Activated CD8-positive, alpha-beta memory T cell treated with anti-CD3 and anti-CD28 coated beads, Interleukin-2, amount 50 U/mL, for 48 hours (primary cell): ENCODE measurements around the gene PRR5.
"Not testable (repeated sequence)": the region's sequence is repeated elsewhere in the genome, so short reads cannot be mapped to it uniquely, and the experiment has no call there.

ENCODE experiments used
- DNase-seq: peaks from one replicate; pipeline ENCODE4 v3.0.0-alpha.2; 2020

The PRR5 gene

DNA sequence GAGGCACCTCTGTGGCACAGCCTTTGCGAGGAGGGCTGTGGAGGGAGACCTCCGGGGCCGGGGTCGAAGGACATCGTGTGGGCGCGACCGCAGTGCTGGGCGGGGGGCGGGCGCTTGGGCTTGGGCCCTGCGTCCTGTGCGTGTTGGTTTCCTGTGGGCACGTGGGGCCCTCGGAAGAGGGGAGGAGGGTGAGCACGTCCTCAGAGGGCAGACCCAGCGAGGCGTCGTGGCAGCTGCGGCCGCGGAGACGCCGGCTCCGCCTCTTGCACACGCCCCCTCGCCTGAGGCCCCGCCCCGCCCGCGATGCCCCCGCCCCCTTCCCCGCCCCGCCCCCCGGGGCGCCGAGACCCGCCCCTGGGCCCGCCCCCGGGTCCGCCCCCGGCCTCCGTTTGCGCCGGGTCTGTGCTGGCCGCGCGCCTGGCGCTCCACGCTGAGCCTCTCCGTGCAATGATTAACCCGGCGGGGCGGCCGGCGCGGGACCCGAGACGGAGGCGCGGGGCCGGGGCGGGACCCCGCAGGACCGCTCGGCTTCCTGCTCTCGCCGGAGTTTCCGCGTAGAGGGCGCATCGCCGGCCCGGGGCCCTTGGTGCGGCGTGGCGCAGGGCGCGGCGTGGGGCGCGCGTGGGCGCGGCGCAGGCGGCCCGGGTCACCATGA lies at the start of gene PRR5:
TSS of gene PRR5 (plus strand) at position 381 of the 655 bp plus-strand sequence. CDS start at position 652, 271 bp downstream.
- DNase-seq = peak; percentile 87

GRCh38 chr22:44652866-44653265 lies 49.1 kb upstream of the PRR5 start:
- DNase-seq = not testable (repeated sequence)

- peak; percentile 49 for DNase-seq
These were observed 43.6 kb upstream of the PRR5 start for GRCh38 chr22:44658311-44658953.

GRCh38 chr22:44659140-44659539 lies 42.9 kb upstream of the PRR5 start:
- DNase-seq = no peak

- DNase-seq = peak; percentile 42
These were observed 41.8 kb upstream of the PRR5 start for GRCh38 chr22:44660051-44660830.

GRCh38 chr22:44661070-44661469 lies 40.9 kb upstream of the PRR5 start:
- no peak for DNase-seq

DNA sequence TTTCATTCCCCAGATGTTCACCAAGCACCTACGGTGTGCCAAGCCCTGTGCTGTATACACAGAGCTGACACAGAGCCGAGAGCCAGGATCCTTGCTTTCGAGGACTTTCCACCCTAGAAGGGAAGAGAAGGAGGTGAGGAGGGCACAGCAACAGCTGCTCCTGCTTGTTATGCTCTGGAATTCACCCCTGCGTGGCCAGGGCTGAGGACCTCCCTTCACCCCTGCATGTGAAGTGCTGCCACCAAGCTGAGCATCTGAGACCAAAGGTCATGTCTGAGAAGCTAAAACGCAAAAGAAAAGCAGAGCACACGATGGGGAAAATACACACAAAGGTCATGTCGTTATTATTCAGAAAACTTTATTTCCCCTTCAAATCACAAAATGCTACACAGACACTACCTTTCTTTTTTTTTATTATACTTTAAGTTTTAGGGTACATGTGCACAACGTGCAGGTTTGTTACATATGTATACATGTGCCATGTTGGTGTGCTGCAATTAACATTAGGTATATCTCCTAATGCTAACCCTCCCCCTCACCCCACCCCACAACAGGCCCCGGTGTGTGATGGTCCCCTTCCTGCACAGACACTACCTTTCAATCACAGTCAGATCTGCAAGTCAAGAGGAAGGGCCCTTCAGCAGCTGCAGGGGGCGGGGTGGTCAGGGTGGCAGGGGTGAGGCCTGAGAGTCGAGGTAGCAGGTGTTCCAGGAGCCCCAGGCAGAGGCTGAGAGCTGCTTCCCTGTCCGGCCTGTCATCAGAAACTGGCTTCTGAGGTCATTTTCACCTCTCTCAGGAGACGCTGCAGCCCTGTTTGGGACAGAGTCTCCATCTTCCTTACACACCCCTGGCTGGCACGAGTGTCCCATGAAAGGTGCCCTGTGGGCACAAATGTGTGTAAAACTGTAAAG lies 40.1 kb upstream of the PRR5 start:
- peak; percentile 42 for DNase-seq

GRCh38 chr22:44663256-44663999 lies 38.6 kb upstream of the PRR5 start:
- no peak for DNase-seq

GRCh38 chr22:44664149-44664548 lies 37.9 kb upstream of the PRR5 start:
- DNase-seq = peak; percentile 74

DNA sequence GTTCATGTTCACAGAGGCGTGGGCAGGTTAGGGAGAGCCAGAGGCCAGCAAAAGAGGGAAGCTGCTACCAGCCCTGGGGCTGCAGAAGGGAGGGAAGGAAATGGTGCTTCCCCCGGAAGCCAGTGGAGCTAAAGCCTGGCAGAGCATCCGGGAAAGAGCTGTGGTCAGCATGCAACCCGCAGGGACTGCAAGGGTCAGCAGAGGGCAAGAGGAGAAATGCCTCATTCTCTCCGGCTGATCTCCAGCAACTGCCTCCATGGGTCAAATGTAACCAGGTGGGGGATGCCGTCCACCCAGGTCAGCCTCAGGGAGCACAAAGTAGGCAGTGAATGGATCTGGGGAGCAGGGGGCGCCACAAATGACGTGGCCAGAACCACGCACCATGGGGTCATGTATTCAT lies 36.9 kb upstream of the PRR5 start:
- DNase-seq = no peak

DNA sequence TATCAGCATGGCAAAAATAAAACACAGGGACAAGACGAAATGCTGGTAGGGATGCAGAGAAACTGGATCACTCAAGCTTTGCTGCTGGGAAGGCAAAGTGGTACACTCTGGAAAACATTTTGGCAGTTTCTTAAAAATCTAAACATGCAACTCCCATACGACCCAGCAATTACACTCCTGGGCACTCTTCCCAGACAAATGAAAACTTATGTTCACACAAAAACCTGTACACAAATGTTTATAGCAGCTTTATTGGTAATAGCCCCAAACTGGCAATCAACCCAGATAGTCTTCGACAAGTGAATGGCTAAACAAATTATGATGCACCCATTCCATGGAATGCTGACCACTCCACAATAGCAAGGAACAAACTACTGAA lies 35.8 kb upstream of the PRR5 start:
- no peak for DNase-seq

DNA sequence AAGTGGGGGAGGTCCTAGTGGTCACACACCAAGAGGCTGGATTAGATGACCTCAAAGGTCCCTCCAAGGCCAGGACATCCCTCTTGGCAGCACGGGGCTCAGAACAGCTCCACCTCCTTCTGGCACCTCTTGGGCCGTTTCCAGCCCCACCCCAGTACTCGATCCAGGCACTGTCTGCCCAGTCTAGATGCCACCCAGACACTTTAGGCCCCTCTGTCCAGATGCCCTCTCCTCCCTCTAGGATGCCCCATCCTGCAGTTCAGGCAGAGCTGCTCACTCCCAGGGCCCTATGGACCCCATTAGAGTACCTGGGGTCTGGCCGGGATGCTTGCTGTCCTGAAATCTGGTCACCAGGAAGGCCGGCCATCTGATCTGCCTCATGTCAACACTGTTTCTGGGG lies 34.7 kb upstream of the PRR5 start:
- no peak for DNase-seq

DNA sequence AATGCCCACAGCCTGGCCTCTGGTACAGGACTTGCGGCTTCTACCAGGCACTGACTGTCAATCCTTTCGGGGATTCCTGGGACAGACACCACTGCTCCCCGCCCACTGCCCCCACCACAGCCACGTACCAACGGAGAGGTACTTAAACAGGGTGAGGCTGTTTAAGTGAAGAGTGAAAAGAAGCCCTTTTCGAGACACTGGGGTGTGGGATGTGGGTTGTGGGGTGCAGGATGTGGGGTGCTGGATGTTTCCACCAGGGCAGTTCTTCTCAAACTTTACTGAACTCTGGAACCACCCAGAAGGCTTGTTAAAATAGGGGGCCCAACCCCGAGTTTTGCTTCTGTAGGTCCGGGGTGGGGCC lies 34.2 kb upstream of the PRR5 start:
- no peak for DNase-seq

- DNase-seq = no peak
These were observed 33.7 kb upstream of the PRR5 start for GRCh38 chr22:44668190-44668885.

GRCh38 chr22:44668886-44669521 lies 33.0 kb upstream of the PRR5 start:
- DNase-seq = no peak

DNA sequence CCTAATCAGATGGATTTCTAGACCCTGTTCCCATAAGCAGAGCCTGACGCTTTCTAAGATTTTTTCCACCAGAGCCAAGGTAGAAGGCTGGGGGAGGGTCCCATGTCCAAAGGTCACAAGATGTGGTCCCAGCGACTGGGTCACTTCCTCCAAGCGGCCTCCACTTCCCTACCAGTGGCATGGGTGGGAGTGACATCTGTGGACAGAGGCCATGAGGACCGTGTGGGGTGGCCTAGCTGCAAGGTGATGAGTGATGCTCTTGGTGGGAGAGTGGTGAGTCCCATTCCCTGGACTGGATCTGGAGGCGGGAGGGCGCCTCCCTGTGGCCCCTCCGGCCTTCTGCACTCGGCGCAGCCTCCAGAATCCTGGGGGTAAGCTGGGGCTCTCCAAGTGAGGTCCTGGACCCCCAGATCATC lies 32.4 kb upstream of the PRR5 start:
- DNase-seq = no peak

- DNase-seq = no peak
These were observed 31.6 kb upstream of the PRR5 start for GRCh38 chr22:44670220-44670988.

DNA sequence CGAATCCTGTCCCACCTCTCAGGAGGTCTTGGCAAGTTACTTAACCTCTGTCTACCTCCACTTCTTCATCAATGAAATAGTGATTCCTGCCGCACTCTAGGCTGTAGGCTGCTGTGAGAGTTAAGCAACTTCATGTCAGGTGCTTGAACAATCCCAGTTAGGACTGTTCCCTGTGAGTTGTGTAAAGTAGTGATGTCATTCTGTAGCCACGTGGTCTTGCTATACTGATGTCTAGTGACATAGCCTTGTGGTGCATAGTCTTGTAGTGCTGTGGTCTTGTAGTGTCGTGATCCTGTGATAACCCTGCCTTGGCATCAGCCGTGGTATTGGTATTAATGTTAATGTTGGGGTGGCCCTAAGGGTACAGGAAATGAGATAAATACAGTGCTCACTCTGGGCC lies 30.3 kb upstream of the PRR5 start:
- no peak for DNase-seq

DNA sequence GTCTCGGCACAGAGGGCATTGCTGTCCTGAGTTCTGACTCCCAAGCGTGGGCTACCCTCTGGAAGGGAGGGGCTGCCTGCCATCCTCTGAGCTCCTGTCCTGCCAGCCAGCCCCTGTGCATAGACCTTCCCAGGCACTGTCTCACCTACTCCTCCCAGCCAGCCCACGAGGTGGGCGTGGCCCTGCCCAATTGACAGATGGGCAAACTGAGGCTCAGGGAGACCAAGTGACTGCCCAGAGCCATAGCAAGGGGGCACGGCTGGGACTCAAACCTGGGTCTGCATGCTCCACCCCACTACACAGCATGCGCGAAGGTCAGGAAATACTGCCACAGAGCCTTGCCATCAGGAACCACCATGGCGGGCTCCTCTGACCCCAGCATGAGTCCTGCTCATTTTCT lies 29.4 kb upstream of the PRR5 start:
- no peak for DNase-seq

DNA sequence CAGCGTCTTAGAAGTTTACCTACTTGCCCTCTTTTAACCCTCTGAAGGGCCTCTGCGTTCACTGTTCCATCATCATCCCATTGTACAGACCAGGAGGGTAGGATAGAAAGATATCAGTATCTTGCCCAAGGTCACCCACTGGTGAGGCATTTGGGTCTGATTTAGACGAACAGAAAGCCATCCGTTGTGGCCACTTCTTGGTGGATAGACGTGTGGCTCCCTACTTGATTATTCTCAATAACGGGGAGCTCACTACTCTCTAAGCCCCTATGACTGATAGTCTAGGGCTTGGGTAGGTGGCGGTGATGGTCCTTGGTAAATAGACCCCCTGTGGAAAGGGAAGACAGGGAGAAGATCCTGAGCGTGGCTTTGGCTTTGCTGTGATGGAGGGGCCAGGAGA lies 28.6 kb upstream of the PRR5 start:
- no peak for DNase-seq
